ENCODE measurements around the gene PDXP. TPM values are rescaled to one million over a fixed set of nuclear protein-coding genes. Genes with fewer than 3 reads are reported as not detected.
A peak's percentile ranks its signal among the peaks of the same experiment; 100 is the strongest.

PDXP gene
- total RNA-seq, 4 donors from 2014 or later: 2.3 to 4.1 (median 2.9) TPM

GRCh38 chr22:37611207-37611606, 47.3 kb upstream of the PDXP start:
- no peaks in the 10 kb centered on the region for H3K9me3 ChIP-seq
- 64 to 100% methylated on average over 2 to 3 of the region's 6 CpGs for WGBS, 2 donors
- H3K36me3 ChIP-seq: peaks cover 0 to 23% (median under 1%) of the 10 kb centered on the region in 3 donors
- H3K27me3 ChIP-seq: no peaks in the 10 kb centered on the region
- DNase-seq: no peak
- H3K4me3 ChIP-seq: no peak overlapping the region
- peaks cover 42 to 70% (median 49%) of the 10 kb centered on the region in 3 donors for H3K4me1 ChIP-seq
- H3K27ac ChIP-seq: peak overlapping the region in 3 of 4 donors; percentile 94 to 96 (median 96)
- TF ChIP-seq CTCF (IDR thresholded peaks at IDR 0.05): no peak
- TF ChIP-seq POLR2A (IDR thresholded peaks at IDR 0.05): no peak
- intact Hi-C loops (cut with DNase I): no loop called here

DNA sequence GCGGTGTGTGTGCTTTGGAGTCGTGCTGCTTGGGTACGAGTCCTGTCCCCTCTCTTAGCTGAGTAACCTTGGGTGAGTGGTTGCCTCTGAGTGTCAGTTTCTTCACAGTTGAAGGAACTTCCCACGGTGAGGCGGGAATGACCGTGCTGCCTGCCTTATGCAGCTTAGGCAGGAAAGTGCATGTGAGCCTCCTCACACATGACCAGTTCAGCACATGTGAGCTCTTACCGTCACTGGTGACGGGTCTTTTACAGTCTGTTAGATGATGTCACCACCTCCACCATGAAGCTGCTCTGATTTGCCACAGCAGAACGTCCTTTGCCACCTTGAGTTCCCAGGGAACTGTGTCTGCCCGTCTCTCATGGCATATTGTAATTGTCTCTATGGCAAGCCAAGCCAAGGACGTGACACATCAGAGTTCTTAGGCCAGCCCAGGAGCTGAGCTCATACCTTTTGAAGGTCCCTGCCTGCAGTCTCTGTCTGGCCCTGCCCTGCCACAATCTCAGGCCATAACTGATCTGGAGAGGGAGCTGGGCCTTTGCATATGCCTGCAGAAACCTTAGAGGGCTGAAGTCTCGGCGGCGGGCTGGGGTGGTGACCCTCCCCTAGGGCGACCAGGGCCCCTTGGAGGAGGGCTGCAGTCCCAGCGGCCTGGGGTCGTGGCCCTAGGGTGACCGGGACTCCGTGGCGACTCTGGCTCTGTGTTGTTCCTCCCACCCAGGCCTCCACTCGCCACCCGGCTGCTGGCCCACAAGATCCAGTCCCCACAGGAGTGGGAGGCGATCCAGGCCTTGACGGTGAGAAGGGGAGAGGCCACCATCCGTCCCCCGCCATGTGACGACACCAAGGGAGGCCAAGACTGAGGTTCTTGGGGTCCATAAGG, 42.1 kb upstream of the PDXP start:
- no peak for DNase-seq
- TF ChIP-seq CTCF (IDR thresholded peaks at IDR 0.05): no peak
- no peak for TF ChIP-seq POLR2A (IDR thresholded peaks at IDR 0.05)
- intact Hi-C loops (cut with DNase I): no loop called here
- H3K4me3 ChIP-seq: no peak overlapping the region
- no peaks in the 10 kb centered on the region for H3K9me3 ChIP-seq
- H3K36me3 ChIP-seq: peaks cover 12 to 75% (median 29%) of the 10 kb centered on the region in 3 donors
- no peak overlapping the region for H3K27ac ChIP-seq
- 81 to 88% methylated on average over 3 to 6 of the region's 27 CpGs for WGBS, 2 donors
- H3K27me3 ChIP-seq: no peaks in the 10 kb centered on the region
- H3K4me1 ChIP-seq: peaks cover 10 to 25% (median 12%) of the 10 kb centered on the region in 3 donors

GRCh38 chr22:37617431-37617830, 41.1 kb upstream of the PDXP start:
- no peak overlapping the region for H3K27ac ChIP-seq
- H3K4me3 ChIP-seq: no peak overlapping the region
- H3K36me3 ChIP-seq: peaks cover 12 to 85% (median 32%) of the 10 kb centered on the region in 3 donors
- H3K9me3 ChIP-seq: no peaks in the 10 kb centered on the region
- DNase-seq: no peak
- TF ChIP-seq POLR2A (IDR thresholded peaks at IDR 0.05): no peak
- TF ChIP-seq CTCF (IDR thresholded peaks at IDR 0.05): no peak
- intact Hi-C loops (cut with DNase I): no loop called here
- H3K27me3 ChIP-seq: no peaks in the 10 kb centered on the region
- WGBS, 2 donors: 91% methylated on average over 1 of the region's 1 CpG
- peaks cover 10 to 18% (median 12%) of the 10 kb centered on the region in 3 donors for H3K4me1 ChIP-seq

- H3K4me1 ChIP-seq: peaks cover 6 to 16% (median 8%) of the 10 kb centered on the region in 3 donors
- H3K27ac ChIP-seq: no peak overlapping the region
- no peaks in the 10 kb centered on the region for H3K27me3 ChIP-seq
- 73 to 89% methylated on average over 7 to 11 of the region's 14 CpGs for WGBS, 2 donors
- peaks cover 12 to 92% (median 32%) of the 10 kb centered on the region in 3 donors for H3K36me3 ChIP-seq
- intact Hi-C loops (cut with DNase I): no loop called here
- H3K4me3 ChIP-seq: no peak overlapping the region
- DNase-seq: no peak
- H3K9me3 ChIP-seq: no peaks in the 10 kb centered on the region
- TF ChIP-seq CTCF (IDR thresholded peaks at IDR 0.05): no peak
- no peak for TF ChIP-seq POLR2A (IDR thresholded peaks at IDR 0.05)
Observed at GRCh38 chr22:37618072-37618656, 40.4 kb upstream of the PDXP start.

DNA sequence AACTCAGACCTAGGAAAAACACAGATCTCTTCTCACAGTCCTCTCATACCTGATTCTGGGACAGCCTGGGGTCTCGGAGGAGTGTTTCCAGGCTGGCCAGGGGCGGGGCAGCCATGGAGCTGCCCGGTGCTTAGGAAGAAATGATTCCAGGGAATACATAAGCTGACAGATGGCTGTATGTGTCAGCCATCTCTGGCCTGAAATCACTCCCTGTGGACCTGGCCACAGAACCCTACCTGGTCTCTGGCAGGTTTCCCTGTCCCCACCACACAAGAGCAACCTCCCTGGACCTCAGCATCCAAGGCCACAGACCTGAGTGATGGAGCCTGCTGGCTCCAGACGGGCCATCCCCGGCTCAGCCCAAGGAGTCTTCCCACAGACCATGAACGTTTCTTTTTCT, 39.8 kb upstream of the PDXP start:
- TF ChIP-seq POLR2A (IDR thresholded peaks at IDR 0.05): no peak
- TF ChIP-seq CTCF (IDR thresholded peaks at IDR 0.05): no peak
- H3K36me3 ChIP-seq: peaks cover 12 to 96% (median 32%) of the 10 kb centered on the region in 3 donors

More for the DNA sequence above, 39.8 kb upstream of the PDXP start:
- Histone ChIP-seq H3K4me3 (no peak overlapping the region), H3K27me3 (no peaks in the 10 kb centered on the region), H3K4me1 (peaks cover 6 to 16% (median 9%) of the 10 kb centered on the region in 3 donors), H3K27ac (no peak overlapping the region), H3K9me3 (no peaks in the 10 kb centered on the region)
- DNase-seq: no peak
- intact Hi-C loops (cut with DNase I): no loop called here
- 83 to 90% methylated on average over 3 to 4 of the region's 6 CpGs for WGBS, 2 donors

All from esophagus squamous epithelium (tissue), 5 donors.